ENCODE results near the gene ZNF688. TPM values are rescaled to one million over a fixed set of nuclear protein-coding genes. Genes with fewer than 3 reads are reported as not detected.
"Not testable (repeated sequence)": the region's sequence is repeated elsewhere in the genome, so short reads cannot be mapped to it uniquely, and the experiment has no call there.

Gene ZNF688
- total and polyA plus RNA-seq, 2 experiments from 2014 or later, result 10.4 to 14.7 TPM

GRCh38 chr16:30526137-30526822 lies 45.2 kb downstream of the ZNF688 start, which contains the start of gene ZNF768:
Gene ZNF768 (minus strand): TSS chr16:30526566. CDS start chr16:30526413, 153 bp downstream.
- 1 to 3% methylated on average over 13 to 57 of the region's 73 CpGs for WGBS, 2 experiments (ENCODE audit: low coverage in 1 of 2, low lambda C conversion rate in 2 of 2, missing lambda C conversion rate in 2 of 2)
- no peaks in the 10 kb centered on the region for H3K36me3 ChIP-seq (ENCODE audit: low read depth)
- H3K27me3 ChIP-seq (replicated peaks; ENCODE audit: insufficient read depth), result no peaks in the 10 kb centered on the region
- in situ Hi-C loops (cut with MboI), result no loop called here
- peak within 1 kb of the TSS; percentile 78 for H3K4me3 ChIP-seq
- H3F3A ChIP-seq (ENCODE audit: insufficient read depth), result peaks cover 19% of the 10 kb centered on the region
- peak within 1 kb of the TSS; percentile 91 for H3K4me2 ChIP-seq (ENCODE audit: unreplicated experiment)
- 0 out of 2 replicates have a peak, but pooled peaks cover 3% of the 10 kb centered on the region for H3K79me2 ChIP-seq (ENCODE audit: insufficient read depth)
- peak within 1 kb of the TSS; percentile 88 for H2AFZ ChIP-seq
- peak within 1 kb of the TSS; percentile 86 for H3K9ac ChIP-seq
- TF ChIP-seq EZH2 (IDR thresholded peaks at IDR 0.05; ENCODE audit: insufficient read depth, poor library complexity, severe bottlenecking) (no peak), EZH2phosphoT487 (IDR thresholded peaks at IDR 0.05; ENCODE audit: insufficient read depth, low read depth) (no peak)
- H3K4me1 ChIP-seq (ENCODE audit: insufficient read depth), result peaks cover 6% of the 10 kb centered on the region
- H3K27ac ChIP-seq, result peak within 1 kb of the TSS; percentile 90
- H3K9me3 ChIP-seq (ENCODE audit: low read depth), result no peaks in the 10 kb centered on the region
- no peaks in the 10 kb centered on the region for H4K20me1 ChIP-seq (ENCODE audit: insufficient read depth)
- H3K9me2 ChIP-seq (ENCODE audit: insufficient read depth), result no peaks in the 10 kb centered on the region
- DNase-seq, result peak; percentile 62

GRCh38 chr16:30525844-30526136 lies 45.7 kb downstream of the ZNF688 start:
- Histone ChIP-seq H3K4me3 (peak overlapping the region; percentile 78), H3K36me3 (ENCODE audit: low read depth) (no peaks in the 10 kb centered on the region), H3K4me2 (ENCODE audit: unreplicated experiment) (peak overlapping the region; percentile 91), H3K4me1 (ENCODE audit: insufficient read depth) (peaks cover 6% of the 10 kb centered on the region), H3K27ac (peak overlapping the region; percentile 90; the same call in 1 of the 2 replicates), H3K9me3 (ENCODE audit: low read depth) (no peaks in the 10 kb centered on the region), H4K20me1 (ENCODE audit: insufficient read depth) (no peaks in the 10 kb centered on the region), H3F3A (ENCODE audit: insufficient read depth) (peaks cover 19% of the 10 kb centered on the region), H2AFZ (peak overlapping the region; percentile 83), H3K27me3 (replicated peaks; ENCODE audit: insufficient read depth) (no peaks in the 10 kb centered on the region), H3K9me2 (ENCODE audit: insufficient read depth) (no peaks in the 10 kb centered on the region), H3K9ac (peak overlapping the region; percentile 86), H3K79me2 (ENCODE audit: insufficient read depth) (no peaks in the 10 kb centered on the region)
- DNase-seq, result no peak
- TF ChIP-seq EZH2phosphoT487 (IDR thresholded peaks at IDR 0.05; ENCODE audit: insufficient read depth, low read depth), result no peak
- no peak for TF ChIP-seq EZH2 (IDR thresholded peaks at IDR 0.05; ENCODE audit: insufficient read depth, poor library complexity, severe bottlenecking)
- in situ Hi-C loops (cut with MboI), result no loop called here
- whole genome bisulfite sequencing, 2 experiments (ENCODE audit: low coverage in 1 of 2, low lambda C conversion rate in 2 of 2, missing lambda C conversion rate in 2 of 2), result 73 to 92% methylated on average over 3 to 4 of the region's 4 CpGs

DNA sequence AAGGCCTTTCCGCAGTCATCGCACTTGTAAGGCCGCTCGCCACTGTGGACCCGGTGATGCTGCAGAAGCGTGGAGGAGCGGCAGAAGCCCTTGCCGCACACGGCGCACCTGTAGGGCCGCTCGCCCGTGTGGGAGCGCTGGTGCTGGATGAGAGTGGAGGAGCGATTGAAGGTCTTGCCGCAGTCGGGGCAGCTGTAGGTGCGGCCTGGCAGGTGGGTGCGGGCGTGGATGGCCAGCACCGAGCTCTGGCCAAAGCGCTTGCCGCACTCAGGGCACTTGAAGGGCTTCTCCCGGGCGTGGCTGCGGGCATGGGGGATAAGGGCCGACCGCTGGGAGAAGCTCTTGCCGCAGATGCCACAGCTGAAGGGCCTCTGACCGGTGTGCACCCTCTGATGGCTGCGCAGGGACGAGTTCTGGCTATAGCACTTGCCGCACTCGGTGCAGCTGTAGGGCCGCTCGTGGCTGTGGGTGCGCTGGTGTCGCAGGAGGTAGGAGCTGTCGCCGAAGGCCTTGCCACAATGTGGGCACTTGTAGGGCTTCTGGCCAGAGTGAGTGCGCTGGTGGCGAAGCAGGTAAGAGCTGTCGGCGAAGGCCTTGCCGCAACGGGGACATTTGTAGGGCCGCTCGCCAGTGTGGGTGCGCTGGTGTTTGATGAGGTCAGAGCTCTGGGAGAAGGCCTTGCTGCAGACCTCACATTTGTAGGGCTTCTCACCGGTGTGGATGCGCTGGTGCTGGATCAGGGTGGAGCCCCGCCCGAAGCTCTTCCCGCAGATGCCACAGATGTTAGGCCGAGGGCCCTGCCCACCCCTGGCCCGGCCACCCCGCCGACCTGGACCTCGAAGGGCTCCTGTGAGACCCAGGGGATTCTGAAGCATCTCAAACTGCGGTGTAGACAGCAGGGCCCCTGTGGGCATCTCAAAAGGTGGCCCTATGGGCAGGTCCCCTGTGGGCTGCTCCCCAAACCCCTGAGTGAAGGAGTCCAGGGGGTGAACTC lies 46.6 kb downstream of the ZNF688 start:
- Histone ChIP-seq H3F3A (ENCODE audit: insufficient read depth) (peaks cover 19% of the 10 kb centered on the region), H3K36me3 (ENCODE audit: low read depth) (no peaks in the 10 kb centered on the region), H3K9me2 (ENCODE audit: insufficient read depth) (no peaks in the 10 kb centered on the region), H2AFZ (no peak overlapping the region), H3K27ac (no peak overlapping the region), H3K4me1 (ENCODE audit: insufficient read depth) (peaks cover 6% of the 10 kb centered on the region), H3K79me2 (ENCODE audit: insufficient read depth) (no peaks in the 10 kb centered on the region), H4K20me1 (ENCODE audit: insufficient read depth) (no peaks in the 10 kb centered on the region), H3K9ac (no peak overlapping the region), H3K4me2 (ENCODE audit: unreplicated experiment) (no peak overlapping the region), H3K9me3 (ENCODE audit: low read depth) (no peaks in the 10 kb centered on the region), H3K27me3 (replicated peaks; ENCODE audit: insufficient read depth) (no peaks in the 10 kb centered on the region), H3K4me3 (no peak overlapping the region)
- 94 to 95% methylated on average over 56 to 60 of the region's 60 CpGs for WGBS, 2 experiments (ENCODE audit: low coverage in 1 of 2, low lambda C conversion rate in 2 of 2, missing lambda C conversion rate in 2 of 2)
- in situ Hi-C loops (cut with MboI), result no loop called here
- DNase-seq, result no peak
- TF ChIP-seq EZH2phosphoT487 (IDR thresholded peaks at IDR 0.05; ENCODE audit: insufficient read depth, low read depth) (no peak), EZH2 (IDR thresholded peaks at IDR 0.05; ENCODE audit: insufficient read depth, poor library complexity, severe bottlenecking) (no peak)

DNA sequence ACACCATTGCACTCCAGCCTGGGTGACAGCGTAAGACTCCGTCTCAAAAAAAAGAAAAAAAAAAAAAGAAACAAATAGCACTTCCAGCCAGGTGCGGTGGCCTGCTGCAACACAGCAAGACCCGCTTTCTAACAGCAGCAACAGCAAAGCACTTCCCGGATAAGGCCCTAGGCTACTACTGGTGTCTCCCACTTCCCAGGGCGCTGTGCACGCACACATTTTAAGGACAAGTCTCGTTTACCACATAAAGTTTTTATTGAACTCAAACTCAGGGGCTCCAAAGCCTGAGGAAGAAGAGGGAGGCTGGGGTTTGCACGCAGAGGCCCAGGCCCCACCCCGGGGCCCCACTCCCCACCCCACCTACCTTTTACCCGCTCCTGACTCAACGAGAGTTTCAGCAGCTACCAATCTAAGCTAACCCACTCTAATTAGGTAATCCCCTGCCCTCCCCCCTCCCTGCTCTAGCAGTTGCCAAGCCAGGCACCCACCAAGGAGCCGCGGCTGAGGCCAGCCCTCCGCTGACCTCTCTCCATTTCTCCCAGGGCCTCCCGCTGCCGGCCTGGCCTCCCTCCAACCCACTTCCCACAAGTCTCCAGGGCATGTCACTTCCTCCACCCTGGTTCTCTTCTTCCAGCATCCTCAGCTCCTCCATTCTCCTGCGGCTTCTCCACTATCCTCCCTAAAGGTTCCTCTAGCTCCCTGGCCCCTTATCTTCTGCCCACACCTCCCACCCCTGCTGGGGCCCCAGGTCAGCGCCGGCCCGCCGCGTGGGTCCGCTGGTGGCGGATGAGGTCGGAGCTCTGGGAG lies 47.5 kb downstream of the ZNF688 start:
- no peak for DNase-seq
- no peak overlapping the region for H3K4me3 ChIP-seq
- H3F3A ChIP-seq (ENCODE audit: insufficient read depth), result peaks cover 19% of the 10 kb centered on the region
- WGBS, 2 experiments (ENCODE audit: low coverage in 1 of 2, low lambda C conversion rate in 2 of 2, missing lambda C conversion rate in 2 of 2), result 79 to 82% methylated on average over 23 to 26 of the region's 26 CpGs
- H3K4me2 ChIP-seq (ENCODE audit: unreplicated experiment), result no peak overlapping the region
- H3K79me2 ChIP-seq (ENCODE audit: insufficient read depth), result no peaks in the 10 kb centered on the region
- H3K9me2 ChIP-seq (ENCODE audit: insufficient read depth), result no peaks in the 10 kb centered on the region
- H3K27me3 ChIP-seq (replicated peaks; ENCODE audit: insufficient read depth), result no peaks in the 10 kb centered on the region
- peaks cover 6% of the 10 kb centered on the region for H3K4me1 ChIP-seq (ENCODE audit: insufficient read depth)
- no peak for TF ChIP-seq EZH2 (IDR thresholded peaks at IDR 0.05; ENCODE audit: insufficient read depth, poor library complexity, severe bottlenecking)
- no peak for TF ChIP-seq EZH2phosphoT487 (IDR thresholded peaks at IDR 0.05; ENCODE audit: insufficient read depth, low read depth)
- in situ Hi-C loops (cut with MboI), result no loop called here
- H4K20me1 ChIP-seq (ENCODE audit: insufficient read depth), result no peaks in the 10 kb centered on the region
- H3K9me3 ChIP-seq (ENCODE audit: low read depth), result no peaks in the 10 kb centered on the region
- no peak overlapping the region for H3K27ac ChIP-seq
- H3K9ac ChIP-seq, result no peak overlapping the region
- no peaks in the 10 kb centered on the region for H3K36me3 ChIP-seq (ENCODE audit: low read depth)
- no peak overlapping the region for H2AFZ ChIP-seq

GRCh38 chr16:30522702-30523463 lies 48.6 kb downstream of the ZNF688 start:
- WGBS, 2 experiments (ENCODE audit: low coverage in 1 of 2, low lambda C conversion rate in 2 of 2, missing lambda C conversion rate in 2 of 2), result 82 to 87% methylated on average over 12 of the region's 12 CpGs

More at GRCh38 chr16:30522702-30523463, 48.6 kb downstream of the ZNF688 start:
- H3K27me3 ChIP-seq (replicated peaks; ENCODE audit: insufficient read depth); H3K79me2 ChIP-seq (ENCODE audit: insufficient read depth); H3K4me1 ChIP-seq (ENCODE audit: insufficient read depth); H3K4me2 ChIP-seq (ENCODE audit: unreplicated experiment); DNase-seq; H3K9me2 ChIP-seq (ENCODE audit: insufficient read depth); in situ Hi-C loops (cut with MboI); H3K36me3 ChIP-seq (ENCODE audit: low read depth); H3K9me3 ChIP-seq (ENCODE audit: low read depth); H3K27ac ChIP-seq; H2AFZ ChIP-seq; H3K9ac ChIP-seq; H3K4me3 ChIP-seq; H4K20me1 ChIP-seq (ENCODE audit: insufficient read depth): not testable (repeated sequence)
- H3F3A ChIP-seq (ENCODE audit: insufficient read depth), result peaks cover 12% of the 10 kb centered on the region
